Right lobe of liver (tissue), 6 donors: Measurements from ENCODE around the gene TSR3. TPM values are rescaled to one million over a fixed set of nuclear protein-coding genes. Genes with fewer than 3 reads are reported as not detected.

Source experiments
- ATAC-seq, 4 donors: fragments of 200-7000 bp; cut with Tn5 transposase; one replicate each; pipeline ENCODE4 v1.9.1; 2020; ENCODE audit warnings: mild to moderate bottlenecking in 4 of 4, moderate library complexity in 4 of 4
- DNase-seq, 3 donors: peaks; one replicate each; pipeline ENCODE4 v3.0.0-alpha.2; 2020
- H3K27ac ChIP-seq, 3 donors: fragments of 200-600 bp; one replicate each; pipeline ENCODE4 v1.8.0; 2022
- H3K27me3 ChIP-seq, 2 donors: fragments of 200-600 bp; one replicate each; pipeline ENCODE4 v1.8.0; 2022
- H3K36me3 ChIP-seq, 4 donors: fragments of 200-600 bp; sonication (generic) in 1 of 4; one replicate each; pipeline versions ENCODE4 v1.5.1 to v1.8.0; 2017 to 2022; ENCODE audit warnings: control low read depth in 1 of 4
- H3K4me1 ChIP-seq, 4 donors: fragments of 200-600 bp; sonication (generic) in 1 of 4; one replicate each; pipeline versions ENCODE4 v1.5.1 to v1.8.0; 2017 to 2022; ENCODE audit warnings: control low read depth in 1 of 4
- H3K4me3 ChIP-seq, 3 donors: fragments of 200-600 bp; one replicate each; pipeline ENCODE4 v1.8.0; 2022
- H3K9me3 ChIP-seq, 4 donors: fragments of 200-600 bp; sonication (generic) in 1 of 4; one replicate each; pipeline versions ENCODE4 v1.5.1 to v1.8.0; 2017 to 2022; ENCODE audit warnings: control low read depth in 1 of 4
- POLR2A ChIP-seq: fragments of 450-650 bp; IDR thresholded peaks from one replicate; pipeline ENCODE4 v1.6.1; 2017; ENCODE audit warnings: antibody characterized with exemption, mild to moderate bottlenecking
- WGBS: methylation state at CpG from one replicate; pipeline ENCODE4 v1.1.6; 2018; ENCODE audit warnings: low coverage, low lambda C conversion rate; ENCODE audit not compliant: insufficient coverage; ENCODE audit errors: missing lambda C conversion rate; 5-methylcytosine and 5-hydroxymethylcytosine counted together
- intact Hi-C, 2 donors: fragments of 100-400 bp; cut with DNase I; formaldehyde crosslinking; loops; one replicate each; pipeline versions ENCODE4 v1.11.2 to v1.14.1; 2022
- total RNA-seq, 6 experiments: library from RNA; depleted of rRNA in 2 of 6; stranded (reverse); fragments of >200 nt in 2 of 6; fragmentation: NEBNext Ultra II Directional in 3 of 6; extraction: Animal tissue kit (Norgen Biotek cat#: 25700) in 3 of 6; gene quantifications; one replicate each; pipeline versions ENCODE4 v1.1.0 to v1.2.4, GENCODE V29; 2016 to 2023
- TF ChIP-seq, protein P1 (sequence below), 4 donors: fragments of 200-600 bp in 3 of 4; fragments of 450-650 bp in 1 of 4; IDR thresholded peaks; one replicate each; pipeline versions ENCODE4 v1.5.1 to v1.8.0; 2016 to 2022; ENCODE audit warnings: antibody characterized with exemption in 4 of 4, mild to moderate bottlenecking in 2 of 4
- donor health status: DM: no; HTN: yes; CAD: no.
- donor health status: DM: no; HTN: no; CAD: no.
- donor health status: DM: no; HTN: no; CAD: no.
- donor health status: DM: no; HTN: yes; CAD: no.
- donor health status: DM: no; HTN: yes; CAD: no.

The TSR3 gene
- total RNA-seq, 6 experiments from 2014 or later = 20.7 to 66.5 (median 24.5) TPM

DNA sequence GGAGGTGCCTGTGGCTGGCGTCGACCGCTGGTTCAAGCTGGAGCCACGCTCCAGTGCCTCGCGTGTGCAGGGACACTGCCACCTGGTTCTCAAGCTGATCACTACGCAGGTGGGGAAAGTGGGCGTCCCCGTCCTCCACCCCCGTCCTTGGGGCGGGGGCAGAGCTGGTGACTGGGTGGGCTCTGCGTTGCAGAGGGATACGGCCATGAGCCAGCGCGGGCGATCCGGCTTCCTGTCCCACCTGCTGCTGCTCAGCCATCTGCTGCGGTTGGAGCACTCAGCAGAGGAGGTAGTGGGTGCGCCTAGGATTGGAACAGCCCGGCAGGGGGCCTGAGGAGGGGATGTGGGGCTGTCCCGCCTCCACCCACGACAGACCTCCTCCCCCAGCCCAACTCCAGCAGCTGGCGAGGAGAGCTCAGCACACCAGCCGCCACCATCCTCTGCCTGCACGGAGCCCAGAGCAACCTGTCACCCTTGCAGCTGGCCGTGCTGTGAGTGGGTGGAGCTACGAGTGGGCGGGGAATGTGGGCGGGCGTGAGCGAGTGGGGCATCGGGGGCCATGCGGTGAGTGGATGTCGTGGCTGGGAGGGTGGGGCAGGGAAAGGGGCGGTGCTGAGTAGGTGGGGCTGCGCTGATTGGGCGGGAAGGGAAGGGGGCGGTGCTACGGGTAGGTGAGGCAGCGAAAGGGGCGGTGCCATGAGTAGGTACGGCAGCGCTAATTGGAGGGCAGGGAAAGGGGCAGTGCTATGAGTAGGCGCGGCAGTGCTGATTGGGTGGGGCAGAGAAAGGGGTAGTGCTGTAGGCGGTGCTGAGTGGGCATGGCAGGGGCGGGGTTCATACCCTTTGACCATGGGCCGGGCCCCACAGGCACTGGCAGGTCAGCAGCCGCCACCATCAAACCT is 8.9 kb downstream of the TSR3 start:
- Histone ChIP-seq H3K36me3 (no peaks in the 10 kb centered on the region), H3K27ac (no peak overlapping the region), H3K4me1 (peaks cover 0 to 13% (median 6%) of the 10 kb centered on the region in 4 donors), H3K27me3 (no peaks in the 10 kb centered on the region), H3K9me3 (no peaks in the 10 kb centered on the region), H3K4me3 (peak overlapping the region; percentile 39 to 58 (median 48))
- intact Hi-C loops = no loop called here
- TF ChIP-seq POLR2A = peak; percentile 77
- TF ChIP-seq, protein P1, sequence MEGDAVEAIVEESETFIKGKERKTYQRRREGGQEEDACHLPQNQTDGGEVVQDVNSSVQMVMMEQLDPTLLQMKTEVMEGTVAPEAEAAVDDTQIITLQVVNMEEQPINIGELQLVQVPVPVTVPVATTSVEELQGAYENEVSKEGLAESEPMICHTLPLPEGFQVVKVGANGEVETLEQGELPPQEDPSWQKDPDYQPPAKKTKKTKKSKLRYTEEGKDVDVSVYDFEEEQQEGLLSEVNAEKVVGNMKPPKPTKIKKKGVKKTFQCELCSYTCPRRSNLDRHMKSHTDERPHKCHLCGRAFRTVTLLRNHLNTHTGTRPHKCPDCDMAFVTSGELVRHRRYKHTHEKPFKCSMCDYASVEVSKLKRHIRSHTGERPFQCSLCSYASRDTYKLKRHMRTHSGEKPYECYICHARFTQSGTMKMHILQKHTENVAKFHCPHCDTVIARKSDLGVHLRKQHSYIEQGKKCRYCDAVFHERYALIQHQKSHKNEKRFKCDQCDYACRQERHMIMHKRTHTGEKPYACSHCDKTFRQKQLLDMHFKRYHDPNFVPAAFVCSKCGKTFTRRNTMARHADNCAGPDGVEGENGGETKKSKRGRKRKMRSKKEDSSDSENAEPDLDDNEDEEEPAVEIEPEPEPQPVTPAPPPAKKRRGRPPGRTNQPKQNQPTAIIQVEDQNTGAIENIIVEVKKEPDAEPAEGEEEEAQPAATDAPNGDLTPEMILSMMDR (IDR thresholded peaks at IDR 0.05) = no peak
- 5% methylated on average over 20 of the region's 49 CpGs for WGBS
- ATAC-seq (peak; percentile 92 to 97 (median 96)), DNase-seq (peak; percentile 98 to 99 (median 99))

DNA sequence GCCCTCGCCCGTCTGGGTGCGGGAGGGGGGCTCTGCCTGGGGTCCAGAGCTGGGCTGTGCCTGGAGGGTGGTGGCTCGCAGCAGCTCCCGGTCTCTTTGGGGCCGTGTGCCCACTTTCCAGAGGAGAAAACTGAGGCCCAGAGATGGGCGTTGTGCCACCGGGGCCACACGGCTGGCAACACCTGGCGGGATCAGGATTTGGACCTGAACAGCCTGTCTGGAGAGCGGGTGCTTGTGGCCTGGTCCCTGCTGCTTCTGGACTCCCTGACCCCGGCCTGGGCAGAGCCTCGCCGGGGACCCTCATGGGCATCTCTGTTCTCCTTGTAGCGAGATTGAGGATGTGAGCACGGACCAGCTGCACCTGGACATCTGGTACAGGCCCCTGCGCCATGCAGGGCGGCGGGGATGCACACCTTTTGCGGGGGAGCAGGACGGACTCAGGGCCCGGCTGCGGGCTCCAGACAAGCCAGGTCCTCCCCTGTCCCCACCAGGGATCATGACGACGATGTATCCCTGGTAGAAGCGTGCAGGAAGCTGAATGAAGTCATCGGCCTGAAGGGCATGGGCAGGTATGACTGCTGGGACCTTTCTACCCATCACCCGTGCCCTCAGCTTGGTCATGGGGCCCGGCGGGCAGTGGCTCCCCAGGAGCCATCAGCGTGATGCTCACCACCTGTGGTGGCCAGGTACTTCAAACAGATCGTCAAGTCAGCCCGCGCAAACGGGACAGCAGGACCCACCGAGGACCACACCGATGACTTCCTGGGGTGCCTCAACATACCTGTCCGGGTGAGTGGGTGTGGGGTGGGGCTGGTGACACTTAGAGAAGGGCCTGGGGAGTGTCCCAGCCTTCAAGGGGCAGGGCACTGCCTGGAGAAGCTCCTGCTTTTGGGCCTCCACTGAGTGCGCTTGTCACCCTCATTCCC is 9.9 kb downstream of the TSR3 start:
- intact Hi-C loops = no loop called here
- Histone ChIP-seq H3K27ac (no peak overlapping the region), H3K4me3 (no peak overlapping the region), H3K27me3 (no peaks in the 10 kb centered on the region), H3K9me3 (no peaks in the 10 kb centered on the region), H3K4me1 (peaks cover 0 to 13% (median 6%) of the 10 kb centered on the region in 4 donors), H3K36me3 (no peaks in the 10 kb centered on the region)
- ATAC-seq (no peak), DNase-seq (no peak)
- TF ChIP-seq POLR2A = no peak
- TF ChIP-seq, protein P1 (IDR thresholded peaks at IDR 0.05) = no peak
- no CpG with 5 or more reads among the region's 39 CpGs for WGBS

DNA sequence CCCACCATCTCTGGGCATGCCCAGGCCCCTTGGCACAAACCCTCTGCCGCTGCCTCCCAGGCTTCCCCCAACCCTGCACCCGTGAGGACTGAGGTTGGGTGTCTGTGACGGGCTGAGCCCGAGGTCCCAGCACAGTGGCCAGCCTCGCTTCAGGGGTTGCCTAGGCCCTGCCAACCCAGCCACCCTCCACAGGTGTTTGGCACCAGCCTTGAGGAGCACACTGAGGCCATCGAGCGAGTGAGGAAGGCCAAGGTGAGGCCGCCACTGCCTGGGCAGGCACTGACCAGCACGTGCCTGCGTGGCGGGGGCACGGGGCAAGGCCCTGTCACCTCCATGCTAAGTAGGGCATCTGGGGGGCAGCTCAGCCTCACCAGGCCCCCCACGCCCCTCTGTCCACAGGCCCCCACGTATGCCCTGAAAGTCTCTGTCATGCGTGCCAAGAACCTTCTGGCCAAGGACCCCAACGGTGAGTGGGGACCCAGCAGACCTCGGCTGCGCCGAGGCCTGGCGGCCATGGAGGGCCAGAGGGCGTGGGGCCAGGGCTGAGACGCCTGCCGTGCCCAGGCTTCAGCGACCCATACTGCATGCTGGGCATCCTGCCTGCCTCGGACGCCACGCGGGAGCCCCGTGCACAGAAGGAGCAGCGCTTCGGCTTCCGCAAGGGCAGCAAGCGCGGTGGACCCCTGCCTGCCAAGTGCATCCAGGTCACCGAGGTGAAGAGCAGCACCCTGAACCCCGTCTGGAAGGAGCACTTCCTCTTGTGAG is 10.8 kb downstream of the TSR3 start:
- ATAC-seq (no peak), DNase-seq (no peak)
- intact Hi-C loops = no loop called here
- Histone ChIP-seq H3K36me3 (no peaks in the 10 kb centered on the region), H3K27me3 (no peaks in the 10 kb centered on the region), H3K4me1 (peaks cover 0 to 13% (median 6%) of the 10 kb centered on the region in 4 donors), H3K27ac (no peak overlapping the region), H3K4me3 (no peak overlapping the region), H3K9me3 (no peaks in the 10 kb centered on the region)
- 40% methylated on average over 1 of the region's 36 CpGs for WGBS
- TF ChIP-seq POLR2A = no peak
- TF ChIP-seq, protein P1 (IDR thresholded peaks at IDR 0.05) = no peak
